Chondrocyte (in vitro differentiated cells): ENCODE results near the gene ZNF511. TPM values are rescaled to one million over a fixed set of nuclear protein-coding genes. Genes with fewer than 3 reads are reported as not detected.

Experiments
- DNase-seq: peaks from one replicate; pipeline ENCODE4 v3.0.0; 2021; ENCODE audit warnings: mixed read lengths, low spot score
- H3K27ac Mint-ChIP-seq: one replicate; pipeline ENCODE4 v1.8.0; 2021; ENCODE audit warnings: mild to moderate bottlenecking, moderate library complexity, mixed read lengths; ENCODE audit not compliant: unreplicated experiment
- H3K27me3 Mint-ChIP-seq: 2 replicates; pipeline ENCODE4 v1.8.0; 2021; ENCODE audit warnings: low read depth, mixed read lengths
- H3K36me3 Mint-ChIP-seq: 2 replicates; pipeline ENCODE4 v1.8.0; 2021; ENCODE audit warnings: low read depth, mixed read lengths
- H3K4me1 Mint-ChIP-seq: 2 replicates; pipeline ENCODE4 v1.8.0; 2021; ENCODE audit warnings: low read depth, mild to moderate bottlenecking, mixed read lengths
- H3K4me3 Mint-ChIP-seq: one replicate; pipeline ENCODE4 v1.8.0; 2021; ENCODE audit warnings: mild to moderate bottlenecking, moderate library complexity, mixed read lengths; ENCODE audit not compliant: unreplicated experiment
- H3K9me3 Mint-ChIP-seq: 2 replicates; pipeline ENCODE4 v1.8.0; 2021; ENCODE audit warnings: low read depth, mixed read lengths
- total RNA-seq: library from RNA; stranded (reverse); gene quantifications from 3 replicates; pipeline ENCODE4 v1.2.1, GENCODE V29; 2021
- TF ChIP-seq, protein P1 (sequence below): fragments of 200-600 bp; sonication (generic); IDR thresholded peaks from 2 replicates; pipeline ENCODE4 v1.5.0; 2021; ENCODE audit warnings: antibody characterized with exemption, mild to moderate bottlenecking, moderate library complexity

The ZNF511 gene
- total RNA-seq, 1 donor from 2014 or later, result 25.6 TPM

GRCh38 chr10:133312016-133312768 lies 3.5 kb downstream of the ZNF511 start:
- H3K27ac Mint-ChIP-seq, result no peak overlapping the region
- peaks cover 11% of the 10 kb centered on the region for H3K4me1 Mint-ChIP-seq
- H3K4me3 Mint-ChIP-seq, result no peak overlapping the region
- TF ChIP-seq, protein P1, sequence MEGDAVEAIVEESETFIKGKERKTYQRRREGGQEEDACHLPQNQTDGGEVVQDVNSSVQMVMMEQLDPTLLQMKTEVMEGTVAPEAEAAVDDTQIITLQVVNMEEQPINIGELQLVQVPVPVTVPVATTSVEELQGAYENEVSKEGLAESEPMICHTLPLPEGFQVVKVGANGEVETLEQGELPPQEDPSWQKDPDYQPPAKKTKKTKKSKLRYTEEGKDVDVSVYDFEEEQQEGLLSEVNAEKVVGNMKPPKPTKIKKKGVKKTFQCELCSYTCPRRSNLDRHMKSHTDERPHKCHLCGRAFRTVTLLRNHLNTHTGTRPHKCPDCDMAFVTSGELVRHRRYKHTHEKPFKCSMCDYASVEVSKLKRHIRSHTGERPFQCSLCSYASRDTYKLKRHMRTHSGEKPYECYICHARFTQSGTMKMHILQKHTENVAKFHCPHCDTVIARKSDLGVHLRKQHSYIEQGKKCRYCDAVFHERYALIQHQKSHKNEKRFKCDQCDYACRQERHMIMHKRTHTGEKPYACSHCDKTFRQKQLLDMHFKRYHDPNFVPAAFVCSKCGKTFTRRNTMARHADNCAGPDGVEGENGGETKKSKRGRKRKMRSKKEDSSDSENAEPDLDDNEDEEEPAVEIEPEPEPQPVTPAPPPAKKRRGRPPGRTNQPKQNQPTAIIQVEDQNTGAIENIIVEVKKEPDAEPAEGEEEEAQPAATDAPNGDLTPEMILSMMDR, result no peak
- no peaks in the 10 kb centered on the region for H3K9me3 Mint-ChIP-seq
- DNase-seq, result peak; percentile 77
- H3K27me3 Mint-ChIP-seq, result no peaks in the 10 kb centered on the region
- peaks cover 5% of the 10 kb centered on the region for H3K36me3 Mint-ChIP-seq

DNA sequence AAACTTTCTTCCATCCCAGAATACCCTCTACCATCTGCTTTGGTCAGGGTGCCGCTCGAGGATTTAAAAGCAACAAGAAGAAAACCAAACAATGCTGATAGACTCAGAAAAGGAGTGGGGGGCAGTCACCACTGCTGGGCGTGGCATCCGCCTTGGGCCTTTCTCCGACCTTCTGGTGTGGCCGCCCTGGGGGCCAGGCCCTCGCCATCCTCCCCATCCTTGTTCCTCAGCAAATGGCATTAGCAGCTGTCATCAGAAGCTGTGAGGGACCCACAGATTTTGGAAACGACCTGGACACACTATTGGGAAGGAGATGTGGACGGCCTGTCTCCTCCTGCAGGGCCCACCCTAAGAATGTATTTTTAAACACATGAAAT lies 4.0 kb downstream of the ZNF511 start:
- Mint-ChIP-seq H3K27ac (no peak overlapping the region), H3K27me3 (no peaks in the 10 kb centered on the region), H3K4me3 (no peak overlapping the region), H3K9me3 (no peaks in the 10 kb centered on the region), H3K36me3 (peaks cover 5% of the 10 kb centered on the region), H3K4me1 (peaks cover 5% of the 10 kb centered on the region)
- DNase-seq, result peak; percentile 56
- TF ChIP-seq, protein P1, result no peak

GRCh38 chr10:133313192-133313591 lies 4.5 kb downstream of the ZNF511 start:
- H3K27ac Mint-ChIP-seq, result no peak overlapping the region
- no peaks in the 10 kb centered on the region for H3K9me3 Mint-ChIP-seq
- peaks cover under 1% of the 10 kb centered on the region for H3K4me1 Mint-ChIP-seq
- H3K4me3 Mint-ChIP-seq, result no peak overlapping the region
- H3K36me3 Mint-ChIP-seq, result peaks cover 4% of the 10 kb centered on the region
- peak; percentile 52 for DNase-seq
- H3K27me3 Mint-ChIP-seq, result no peaks in the 10 kb centered on the region
- TF ChIP-seq, protein P1, result no peak

- peaks cover 6% of the 10 kb centered on the region for H3K4me1 Mint-ChIP-seq
- TF ChIP-seq, protein P1, result no peak
- no peaks in the 10 kb centered on the region for H3K27me3 Mint-ChIP-seq
- no peak overlapping the region for H3K27ac Mint-ChIP-seq
- H3K4me3 Mint-ChIP-seq, result no peak overlapping the region
- peak; percentile 72 for DNase-seq
- no peaks in the 10 kb centered on the region for H3K9me3 Mint-ChIP-seq
- peaks cover 3% of the 10 kb centered on the region for H3K36me3 Mint-ChIP-seq
Measured at GRCh38 chr10:133314911-133315310, 6.2 kb downstream of the ZNF511 start.

DNA sequence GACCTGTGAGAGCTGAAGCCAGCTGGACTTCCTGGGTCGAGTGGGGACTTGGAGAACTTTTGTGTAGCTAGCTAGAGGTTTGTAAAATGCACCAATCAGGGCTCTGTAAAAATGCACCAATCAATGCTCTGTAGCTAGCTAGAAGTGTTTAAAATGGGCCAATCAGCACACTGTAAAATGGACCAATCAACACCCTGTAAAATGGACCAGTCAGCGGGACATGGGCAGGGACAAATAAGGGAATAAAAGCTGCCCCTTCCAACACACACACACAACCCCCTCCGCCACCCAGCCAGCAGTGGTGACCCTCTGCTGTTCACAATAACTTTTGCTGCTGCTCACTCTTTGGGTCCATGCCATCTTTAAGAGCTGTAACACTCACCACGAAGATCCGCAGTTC lies 7.1 kb downstream of the ZNF511 start:
- Mint-ChIP-seq H3K36me3 (peaks cover 3% of the 10 kb centered on the region), H3K4me1 (peaks cover 6% of the 10 kb centered on the region), H3K27ac (no peak overlapping the region), H3K9me3 (no peaks in the 10 kb centered on the region), H3K4me3 (no peak overlapping the region), H3K27me3 (no peaks in the 10 kb centered on the region)
- DNase-seq, result no peak
- TF ChIP-seq, protein P1, result no peak
